Glutamatergic neuron (in vitro differentiated cells): ENCODE measurements around the gene ABTB2. TPM values are rescaled to one million over a fixed set of nuclear protein-coding genes. Genes with fewer than 3 reads are reported as not detected.

Source experiments
- DNase-seq: peaks from one replicate; pipeline ENCODE4 v3.0.0; 2022
- H3K27ac Mint-ChIP-seq: one replicate; pipeline ENCODE4 v1.8.0; 2020; ENCODE audit warnings: mild to moderate bottlenecking, mixed read lengths, inconsistent platforms; ENCODE audit not compliant: unreplicated experiment
- H3K27me3 Mint-ChIP-seq: one replicate; pipeline ENCODE4 v1.8.0; 2020; ENCODE audit warnings: mild to moderate bottlenecking, moderate library complexity, mixed read lengths, inconsistent platforms; ENCODE audit not compliant: unreplicated experiment
- H3K36me3 Mint-ChIP-seq: one replicate; pipeline ENCODE4 v1.8.0; 2020; ENCODE audit warnings: mild to moderate bottlenecking, mixed read lengths, inconsistent platforms; ENCODE audit not compliant: unreplicated experiment
- H3K4me1 Mint-ChIP-seq: one replicate; pipeline ENCODE4 v1.8.0; 2020; ENCODE audit warnings: mild to moderate bottlenecking, low read depth, mixed read lengths, inconsistent platforms; ENCODE audit not compliant: unreplicated experiment
- H3K4me3 Mint-ChIP-seq: one replicate; pipeline ENCODE4 v1.8.0; 2020; ENCODE audit warnings: mild to moderate bottlenecking, mixed read lengths, inconsistent platforms; ENCODE audit not compliant: unreplicated experiment
- H3K9me3 Mint-ChIP-seq: one replicate; pipeline ENCODE4 v1.8.0; 2020; ENCODE audit warnings: mild to moderate bottlenecking, moderate library complexity, mixed read lengths, inconsistent platforms; ENCODE audit not compliant: unreplicated experiment
- CTCF ChIP-seq: fragments of 200-600 bp; sonication (generic); IDR thresholded peaks from one replicate; pipeline ENCODE4 v1.5.0; 2021; ENCODE audit not compliant: partially characterized antibody, unreplicated experiment
- total RNA-seq: library from RNA; stranded (reverse); fragmentation: NEBNext Ultra II Directional; extraction: Animal tissue kit (Norgen Biotek cat#: 25700); gene quantifications from one replicate; pipeline ENCODE4 v1.2.1, GENCODE V29; 2021; ENCODE audit not compliant: unreplicated experiment

Gene ABTB2
- total RNA-seq, 1 donor from 2014 or later, result 9.3 TPM

GRCh38 chr11:34261820-34262219, 96.0 kb downstream of the ABTB2 start:
- no peak overlapping the region for H3K4me3 Mint-ChIP-seq
- no peaks in the 10 kb centered on the region for H3K36me3 Mint-ChIP-seq
- H3K27me3 Mint-ChIP-seq, result no peaks in the 10 kb centered on the region
- peaks cover 2% of the 10 kb centered on the region for H3K9me3 Mint-ChIP-seq
- no peak for TF ChIP-seq CTCF
- DNase-seq, result no peak
- H3K4me1 Mint-ChIP-seq, result peaks cover 11% of the 10 kb centered on the region
- no peak overlapping the region for H3K27ac Mint-ChIP-seq

GRCh38 chr11:34261095-34261494, 96.7 kb downstream of the ABTB2 start:
- DNase-seq, result no peak
- peaks cover 3% of the 10 kb centered on the region for H3K27me3 Mint-ChIP-seq

GRCh38 chr11:34260072-34260575, 97.7 kb downstream of the ABTB2 start:
- Mint-ChIP-seq H3K36me3 (no peaks in the 10 kb centered on the region), H3K4me1 (peaks cover 16% of the 10 kb centered on the region), H3K27me3 (peaks cover 3% of the 10 kb centered on the region), H3K9me3 (peaks cover 2% of the 10 kb centered on the region), H3K4me3 (no peak overlapping the region), H3K27ac (no peak overlapping the region)
- DNase-seq, result no peak
- TF ChIP-seq CTCF, result no peak

More at GRCh38 chr11:34261095-34261494, 96.7 kb downstream of the ABTB2 start:
- H3K9me3 Mint-ChIP-seq, result peaks cover 2% of the 10 kb centered on the region
- H3K27ac Mint-ChIP-seq, result no peak overlapping the region
- TF ChIP-seq CTCF, result no peak
- no peaks in the 10 kb centered on the region for H3K36me3 Mint-ChIP-seq
- peaks cover 14% of the 10 kb centered on the region for H3K4me1 Mint-ChIP-seq
- no peak overlapping the region for H3K4me3 Mint-ChIP-seq

- peaks cover 2% of the 10 kb centered on the region for H3K9me3 Mint-ChIP-seq
- H3K4me3 Mint-ChIP-seq, result no peak overlapping the region
- no peak for DNase-seq
- H3K36me3 Mint-ChIP-seq, result no peaks in the 10 kb centered on the region
- peaks cover 16% of the 10 kb centered on the region for H3K4me1 Mint-ChIP-seq
- TF ChIP-seq CTCF, result no peak
- H3K27ac Mint-ChIP-seq, result no peak overlapping the region
- H3K27me3 Mint-ChIP-seq, result peaks cover 3% of the 10 kb centered on the region
Observed at GRCh38 chr11:34259087-34259486, 98.7 kb downstream of the ABTB2 start.

GRCh38 chr11:34256626-34257025, 101.2 kb downstream of the ABTB2 start:
- H3K9me3 Mint-ChIP-seq, result peaks cover 3% of the 10 kb centered on the region
- H3K27me3 Mint-ChIP-seq, result peaks cover 3% of the 10 kb centered on the region
- TF ChIP-seq CTCF, result no peak
- H3K4me3 Mint-ChIP-seq, result no peak overlapping the region
- no peak for DNase-seq
- H3K4me1 Mint-ChIP-seq, result peaks cover 18% of the 10 kb centered on the region
- no peak overlapping the region for H3K27ac Mint-ChIP-seq
- H3K36me3 Mint-ChIP-seq, result no peaks in the 10 kb centered on the region
